Osteoblast (primary cell): ENCODE results near the gene DMAC2. TPM values are rescaled to one million over a fixed set of nuclear protein-coding genes. Genes with fewer than 3 reads are reported as not detected.
A peak's percentile ranks its signal among the peaks of the same experiment; 100 is the strongest.
"Not testable (repeated sequence)": the region's sequence is repeated elsewhere in the genome, so short reads cannot be mapped to it uniquely, and the experiment has no call there.

ENCODE experiments used
- DNase-seq: peaks from one replicate; pipeline ENCODE4 v3.0.0; 2011; ENCODE audit warnings: low spot score, mixed read lengths; ENCODE audit not compliant: insufficient read length; ENCODE audit errors: missing footprints
- H2AFZ ChIP-seq: 2 replicates; pipeline ENCODE4 v1.6.0; 2011; ENCODE audit warnings: mild to moderate bottlenecking, low read length
- H3K27ac ChIP-seq: 2 replicates; pipeline ENCODE4 v1.5.1; 2011; ENCODE audit warnings: mild to moderate bottlenecking, low read depth, low read length, moderate library complexity
- H3K27me3 ChIP-seq: 2 replicates; pipeline ENCODE4 v1.6.0; 2012; ENCODE audit warnings: mild to moderate bottlenecking, control low read depth, inconsistent platforms, low read length, moderate library complexity; ENCODE audit not compliant: insufficient read depth
- H3K36me3 ChIP-seq: 2 replicates; pipeline ENCODE4 v1.5.1; 2011; ENCODE audit warnings: mild to moderate bottlenecking, low read length, control low read depth, moderate library complexity; ENCODE audit not compliant: insufficient read depth
- H3K4me1 ChIP-seq: 2 replicates; pipeline ENCODE4 v1.5.1; 2011; ENCODE audit warnings: mild to moderate bottlenecking, low read length, control low read depth, moderate library complexity; ENCODE audit not compliant: insufficient read depth
- H3K4me2 ChIP-seq: 2 replicates; pipeline ENCODE4 v1.6.0; 2011; ENCODE audit warnings: mild to moderate bottlenecking, low read length; ENCODE audit not compliant: insufficient read depth
- H3K4me3 ChIP-seq: fragments of 200-600 bp; sonication (generic); 3 replicates; pipeline ENCODE4 v1.5.1; 2012; ENCODE audit warnings: mild to moderate bottlenecking, low read length, inconsistent platforms; ENCODE audit not compliant: insufficient read depth
- H3K79me2 ChIP-seq: 2 replicates; pipeline ENCODE4 v1.6.0; 2012; ENCODE audit warnings: mild to moderate bottlenecking, low read length, control low read depth, inconsistent platforms; ENCODE audit not compliant: insufficient read depth
- H3K9me3 ChIP-seq: 2 replicates; pipeline ENCODE4 v1.5.1; 2011; ENCODE audit warnings: low read depth, low read length, control low read depth
- H4K20me1 ChIP-seq: 2 replicates; pipeline ENCODE4 v1.6.0; 2012; ENCODE audit warnings: mild to moderate bottlenecking, low read length, control low read depth; ENCODE audit not compliant: insufficient read depth
- total RNA-seq: library from RNA; depleted of rRNA; stranded (reverse); fragments of >200 nt; gene quantifications from 2 replicates; pipeline ENCODE4 v1.2.3, GENCODE V29; 2012
- TF ChIP-seq, protein P1 (sequence below): IDR thresholded peaks from 2 replicates; pipeline ENCODE4 v1.5.1; 2011; ENCODE audit warnings: mild to moderate bottlenecking, low read depth, low read length, moderate library complexity; ENCODE audit errors: extremely low read depth

The DMAC2 gene
- total RNA-seq, 1 donor = 30.0 TPM

DNA sequence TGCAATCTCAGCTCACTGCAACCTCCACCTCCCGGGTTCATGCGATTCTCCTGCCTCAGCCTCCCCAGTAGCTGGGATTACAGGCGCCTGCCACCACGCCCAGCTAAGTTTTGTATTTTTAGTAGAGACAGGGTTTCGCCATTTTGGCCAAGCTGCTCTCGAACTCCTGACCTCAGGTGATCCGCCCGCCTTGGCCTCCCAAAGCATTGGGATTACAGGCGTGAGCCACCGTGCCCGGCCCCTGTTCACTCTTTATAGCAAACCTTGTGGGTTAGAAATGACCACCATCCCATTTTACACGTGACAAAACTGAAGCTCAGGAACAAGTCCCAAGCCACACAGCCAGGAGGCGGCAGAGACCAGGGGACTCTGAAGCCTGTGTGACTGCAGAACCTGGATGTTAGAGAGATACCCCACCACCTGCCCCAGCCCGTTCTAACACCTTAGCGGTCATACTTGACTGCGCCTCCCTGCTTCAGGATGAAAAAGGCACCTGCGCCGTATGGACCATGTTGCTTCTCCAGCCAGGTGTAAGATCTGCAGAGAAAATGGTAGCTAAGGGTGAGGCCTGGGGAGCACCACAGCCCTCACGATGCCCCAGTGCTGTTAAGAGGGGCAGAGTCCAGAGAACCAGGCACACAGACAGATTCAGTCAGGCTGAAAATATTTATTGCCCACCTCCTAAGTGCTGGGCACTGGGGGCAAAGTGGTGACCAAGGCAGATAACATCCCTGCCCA lies 3.6 kb downstream of the DMAC2 start:
- Histone ChIP-seq H3K4me3 (no peak overlapping the region), H4K20me1 (peaks cover 4% of the 10 kb centered on the region), H3K27me3 (no peaks in the 10 kb centered on the region), H3K4me1 (peaks cover 5% of the 10 kb centered on the region), H3K4me2 (no peak overlapping the region), H2AFZ (no peak overlapping the region), H3K79me2 (peaks cover 3% of the 10 kb centered on the region), H3K36me3 (peaks cover 20% of the 10 kb centered on the region), H3K27ac (no peak overlapping the region), H3K9me3 (no peaks in the 10 kb centered on the region)
- DNase-seq = no peak
- TF ChIP-seq, protein P1, sequence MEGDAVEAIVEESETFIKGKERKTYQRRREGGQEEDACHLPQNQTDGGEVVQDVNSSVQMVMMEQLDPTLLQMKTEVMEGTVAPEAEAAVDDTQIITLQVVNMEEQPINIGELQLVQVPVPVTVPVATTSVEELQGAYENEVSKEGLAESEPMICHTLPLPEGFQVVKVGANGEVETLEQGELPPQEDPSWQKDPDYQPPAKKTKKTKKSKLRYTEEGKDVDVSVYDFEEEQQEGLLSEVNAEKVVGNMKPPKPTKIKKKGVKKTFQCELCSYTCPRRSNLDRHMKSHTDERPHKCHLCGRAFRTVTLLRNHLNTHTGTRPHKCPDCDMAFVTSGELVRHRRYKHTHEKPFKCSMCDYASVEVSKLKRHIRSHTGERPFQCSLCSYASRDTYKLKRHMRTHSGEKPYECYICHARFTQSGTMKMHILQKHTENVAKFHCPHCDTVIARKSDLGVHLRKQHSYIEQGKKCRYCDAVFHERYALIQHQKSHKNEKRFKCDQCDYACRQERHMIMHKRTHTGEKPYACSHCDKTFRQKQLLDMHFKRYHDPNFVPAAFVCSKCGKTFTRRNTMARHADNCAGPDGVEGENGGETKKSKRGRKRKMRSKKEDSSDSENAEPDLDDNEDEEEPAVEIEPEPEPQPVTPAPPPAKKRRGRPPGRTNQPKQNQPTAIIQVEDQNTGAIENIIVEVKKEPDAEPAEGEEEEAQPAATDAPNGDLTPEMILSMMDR = no peak

GRCh38 chr19:41435376-41435775 lies 4.3 kb downstream of the DMAC2 start:
- H3K79me2 ChIP-seq, H3K4me2 ChIP-seq, H3K9me3 ChIP-seq, H3K4me1 ChIP-seq, H3K27me3 ChIP-seq, H2AFZ ChIP-seq, DNase-seq, H3K27ac ChIP-seq, H4K20me1 ChIP-seq, H3K4me3 ChIP-seq: not testable (repeated sequence)
- peaks cover 20% of the 10 kb centered on the region for H3K36me3 ChIP-seq

- Histone ChIP-seq H3K4me2 (no peak overlapping the region), H3K36me3 (peaks cover 20% of the 10 kb centered on the region), H3K79me2 (peaks cover 3% of the 10 kb centered on the region), H2AFZ (no peak overlapping the region), H3K4me3 (no peak overlapping the region), H3K27ac (no peak overlapping the region), H4K20me1 (peaks cover 7% of the 10 kb centered on the region), H3K4me1 (peaks cover 5% of the 10 kb centered on the region), H3K9me3 (no peaks in the 10 kb centered on the region), H3K27me3 (no peaks in the 10 kb centered on the region)
- peak; percentile 19 for DNase-seq
- TF ChIP-seq, protein P1 = no peak
These were observed 5.3 kb downstream of the DMAC2 start for GRCh38 chr19:41434450-41434849.

- Histone ChIP-seq H3K79me2 (peaks cover 3% of the 10 kb centered on the region), H4K20me1 (peaks cover 7% of the 10 kb centered on the region), H3K36me3 (peaks cover 20% of the 10 kb centered on the region), H3K27me3 (no peaks in the 10 kb centered on the region), H3K9me3 (no peaks in the 10 kb centered on the region), H2AFZ (no peak overlapping the region), H3K27ac (no peak overlapping the region), H3K4me2 (no peak overlapping the region), H3K4me1 (no peaks in the 10 kb centered on the region), H3K4me3 (no peak overlapping the region)
- TF ChIP-seq, protein P1 = no peak
- DNase-seq = peak; percentile 62
These were observed 6.5 kb downstream of the DMAC2 start for GRCh38 chr19:41433171-41433570.
